HCT116 (cell line): ENCODE data around the gene NUCB2. TPM values are rescaled to one million over a fixed set of nuclear protein-coding genes. Genes with fewer than 3 reads are reported as not detected.
"Not testable (repeated sequence)": the region's sequence is repeated elsewhere in the genome, so short reads cannot be mapped to it uniquely, and the experiment has no call there.

Experiments
- ATAC-seq: fragments of 200-7000 bp; cut with Tn5 transposase; 2 replicates; pipeline ENCODE4 v1.9.1; 2020; ENCODE audit warnings: mild to moderate bottlenecking, moderate library complexity
- BruUV-seq: library from RNA; stranded (reverse); fragments of 400-500 nt; replicated peaks from 2 replicates; lab custom pipeline; 2021; lab: Mats Ljungman, UMichigan
- CTCF ChIA-PET: fragments of 300-600 bp; sonication (Branson Sonifier 250); formaldehyde crosslinking; loops from one replicate; lab custom pipeline; 2021; ENCODE audit warnings: antibody characterized with exemption; lab: Charles Lee
- POLR2A ChIA-PET: fragments of 300-600, 350-600 bp; sonication (Branson Sonifier 250); formaldehyde crosslinking; loops from one replicate; lab custom pipeline; 2021; ENCODE audit warnings: antibody characterized with exemption; lab: Charles Lee
- RAD21 ChIA-PET, 2 experiments: fragments of 300-600 bp; sonication (Branson Sonifier 250); formaldehyde crosslinking; loops; one replicate each; lab custom pipeline; 2023; ENCODE audit warnings: low total read pairs in 2 of 2; ENCODE audit not compliant: uncharacterized antibody in 2 of 2, unreplicated experiment in 2 of 2, low non-redundant PET in 1 of 2; lab: Charles Lee
- DNase-seq: peaks from one replicate; pipeline ENCODE4 v3.0.0-alpha.2; 2010; ENCODE audit warnings: low read depth, low spot score
- H2AFZ ChIP-seq: fragments of 200-600 bp; shearing (Covaris generic), sonication (generic); 2 replicates; pipeline ENCODE4 v1.6.1; 2017; ENCODE audit warnings: low read depth, mixed run types, mixed read lengths, antibody characterized with exemption, low read length; ENCODE audit not compliant: poor library complexity, severe bottlenecking
- H3K27ac ChIP-seq: 2 replicates; pipeline ENCODE4 v1.5.1; 2012; ENCODE audit warnings: low read depth, low read length
- H3K27me3 ChIP-seq: fragments of 200-600 bp; sonication (generic); 2 replicates; pipeline ENCODE4 v1.6.1; 2016; ENCODE audit warnings: mixed run types, low read length, mixed read lengths; ENCODE audit not compliant: insufficient read depth
- H3K36me3 ChIP-seq, 2 experiments: fragments of 200-500 bp in 1 of 2; fragments of 200-600 bp in 1 of 2; sonication (Bioruptor generic) in 1 of 2; sonication (generic) in 1 of 2; 2 replicates each; pipeline versions ENCODE4 v1.5.1 to v1.6.1; 2014 to 2016; ENCODE audit warnings: low read length in 2 of 2, inconsistent platforms in 1 of 2, mixed read lengths in 1 of 2, mixed run types in 1 of 2; ENCODE audit not compliant: insufficient read depth in 2 of 2, control insufficient read depth in 1 of 2
- H3K4me1 ChIP-seq, 2 experiments: fragments of 200-600 bp in 1 of 2; sonication (generic) in 1 of 2; 2 replicates each; pipeline versions ENCODE4 v1.5.1 to v1.6.1; 2012 to 2017; ENCODE audit warnings: low read length in 2 of 2, inconsistent platforms in 1 of 2, mild to moderate bottlenecking in 1 of 2, mixed read lengths in 1 of 2, mixed run types in 1 of 2, moderate library complexity in 1 of 2; ENCODE audit not compliant: insufficient read depth in 2 of 2, control insufficient read depth in 1 of 2
- H3K4me2 ChIP-seq: fragments of 200-600 bp; sonication (generic); 2 replicates; pipeline ENCODE4 v1.6.1; 2017; ENCODE audit warnings: mixed run types, low read length, mixed read lengths
- H3K4me3 ChIP-seq, 2 experiments: fragments of 200-600 bp in 1 of 2; sonication (generic) in 1 of 2; replicated peaks in 1 of 2; 2 replicates each; pipeline ENCODE4 v1.5.1; 2011 to 2016; ENCODE audit warnings: low read length in 2 of 2, control low read depth in 1 of 2, low read depth in 1 of 2, mild to moderate bottlenecking in 1 of 2, mixed read lengths in 1 of 2, mixed run types in 1 of 2
- H3K79me2 ChIP-seq: fragments of 200-600 bp; sonication (generic); 2 replicates; pipeline ENCODE4 v1.6.1; 2017; ENCODE audit warnings: mild to moderate bottlenecking, mixed run types, low read length, moderate library complexity, mixed read lengths; ENCODE audit not compliant: insufficient read depth
- H3K9ac ChIP-seq: fragments of 200-600 bp; sonication (generic); 2 replicates; pipeline ENCODE4 v1.6.1; 2016; ENCODE audit warnings: low read length, mixed read lengths
- H3K9me2 ChIP-seq: fragments of 200-600 bp; sonication (generic), shearing (Covaris generic); 2 replicates; pipeline ENCODE4 v1.6.1; 2017; ENCODE audit warnings: mixed run types, mild to moderate bottlenecking, moderate library complexity; ENCODE audit not compliant: insufficient read depth
- H3K9me3 ChIP-seq, 2 experiments: fragments of 200-500 bp in 1 of 2; fragments of 200-600 bp in 1 of 2; sonication (Bioruptor generic) in 1 of 2; sonication (generic) in 1 of 2; 2 replicates each; pipeline ENCODE4 v1.6.1; 2014 to 2017; ENCODE audit warnings: low read length in 2 of 2, mixed read lengths in 2 of 2, inconsistent platforms in 1 of 2, low read depth in 1 of 2, mild to moderate bottlenecking in 1 of 2, mixed run types in 1 of 2, moderate library complexity in 1 of 2; ENCODE audit not compliant: control insufficient read depth in 1 of 2, insufficient read depth in 1 of 2
- H4K20me1 ChIP-seq: fragments of 200-600 bp; sonication (generic), shearing (Covaris generic); 2 replicates; pipeline ENCODE4 v1.6.1; 2017; ENCODE audit warnings: mixed run types, mild to moderate bottlenecking, moderate library complexity; ENCODE audit not compliant: insufficient read depth
- EGR1 ChIP-seq: IDR thresholded peaks from 2 replicates; pipeline ENCODE4 v1.6.1; 2012; ENCODE audit warnings: low read depth
- ELF1 ChIP-seq: IDR thresholded peaks from 2 replicates; pipeline ENCODE4 v1.6.1; 2012; ENCODE audit warnings: low read depth, borderline replicate concordance
- EZH2 ChIP-seq: fragments of 200-600 bp; sonication (generic); IDR thresholded peaks from 2 replicates; pipeline ENCODE4 v1.6.1; 2017; ENCODE audit warnings: antibody characterized with exemption, mixed run types
- EZH2phosphoT487 ChIP-seq: fragments of 200-600 bp; IDR thresholded peaks from 2 replicates; pipeline ENCODE4 v1.6.1; 2018; ENCODE audit warnings: antibody characterized with exemption, borderline replicate concordance
- FOSL1 ChIP-seq: IDR thresholded peaks from 2 replicates; pipeline ENCODE4 v1.6.1; 2012; ENCODE audit warnings: low read depth
- JUND ChIP-seq: IDR thresholded peaks from 2 replicates; pipeline ENCODE4 v1.6.1; 2012
- MAX ChIP-seq: IDR thresholded peaks from 2 replicates; pipeline ENCODE4 v1.6.1; 2012
- POLR2A ChIP-seq: IDR thresholded peaks from 2 replicates; pipeline ENCODE4 v1.7.0; 2011; ENCODE audit warnings: borderline replicate concordance; ENCODE audit not compliant: insufficient read depth, insufficient read length; ENCODE audit errors: extremely low read depth
- RAD21 ChIP-seq: IDR thresholded peaks from 2 replicates; pipeline ENCODE4 v1.6.1; 2012; ENCODE audit warnings: low read depth, mild to moderate bottlenecking
- SRF ChIP-seq: IDR thresholded peaks from 2 replicates; pipeline ENCODE4 v1.6.1; 2012; ENCODE audit warnings: low read depth
- TCF7L2 ChIP-seq: IDR thresholded peaks from 2 replicates; pipeline ENCODE4 v1.7.0; 2011; ENCODE audit warnings: borderline replicate concordance, inconsistent platforms; ENCODE audit not compliant: insufficient read depth, insufficient read length; ENCODE audit errors: extremely low read depth
- YY1 ChIP-seq: IDR thresholded peaks from 2 replicates; pipeline ENCODE4 v1.6.1; 2011; ENCODE audit warnings: low read length, low read depth, moderate library complexity, mild to moderate bottlenecking; ENCODE audit not compliant: insufficient replicate concordance; ENCODE audit errors: extremely low read depth
- ZBTB33 ChIP-seq: IDR thresholded peaks from 2 replicates; pipeline ENCODE4 v1.6.1; 2011; ENCODE audit warnings: mild to moderate bottlenecking, low read length, moderate library complexity; ENCODE audit not compliant: insufficient replicate concordance; ENCODE audit errors: extremely low read depth
- ZFX ChIP-seq: fragments of 450-650 bp; IDR thresholded peaks from 2 replicates; pipeline ENCODE4 v1.6.1; 2017
- intact Hi-C: fragments of 100-400 bp; cut with micrococcal nuclease; formaldehyde crosslinking; loops from 2 replicates; pipeline ENCODE4 v1.10.0; 2022
- total RNA-seq: library from RNA; stranded (reverse); gene quantifications from one replicate; pipeline ENCODE4 v1.2.1, GENCODE V29; 2021; ENCODE audit not compliant: unreplicated experiment
- TF ChIP-seq, protein P1 (sequence below), 3 experiments: fragments of 200-600 bp in 1 of 3; sonication (generic) in 1 of 3; IDR thresholded peaks in 2 of 3; conservative IDR thresholded peaks in 1 of 3; 2 replicates each; pipeline ENCODE4 v1.5.1; 2012 to 2017; ENCODE audit warnings: low read depth in 2 of 3, low read length in 2 of 3, antibody characterized with exemption in 1 of 3, borderline replicate concordance in 1 of 3, control low read depth in 1 of 3, mild to moderate bottlenecking in 1 of 3, mixed read lengths in 1 of 3, mixed run types in 1 of 3, moderate library complexity in 1 of 3; ENCODE audit not compliant: insufficient read depth in 1 of 3

Gene NUCB2
- total RNA-seq, 1 experiment from 2014 or later = 40.6 TPM

DNA sequence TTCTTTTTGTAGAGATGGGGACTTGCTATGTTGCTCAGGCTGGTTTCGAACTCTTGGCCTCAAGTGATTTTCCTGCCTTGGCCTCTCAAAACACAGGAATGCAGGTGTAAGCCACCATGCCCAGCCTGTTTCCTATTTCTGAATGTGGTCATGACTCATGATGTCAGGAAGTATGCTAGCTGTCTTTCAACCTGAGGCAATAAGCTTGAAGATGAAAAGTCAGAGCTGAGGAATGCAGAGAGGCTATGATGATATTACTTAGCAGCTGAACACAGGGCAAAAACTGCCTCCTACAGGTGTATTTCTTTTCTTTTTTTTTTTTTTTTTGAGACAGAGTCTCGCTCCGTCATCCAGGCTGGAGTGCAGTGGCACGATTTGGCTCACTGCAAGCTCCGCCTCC lies 9.0 kb upstream of the NUCB2 start (continued):
- TF ChIP-seq FOSL1 (peak; percentile 94), MAX (peak; percentile 87), JUND (peak; percentile 96)

- H3K79me2 ChIP-seq, intact Hi-C loops, BruUV-seq, H3K9me3 ChIP-seq, H3K27me3 ChIP-seq, H3K36me3 ChIP-seq, H3K27ac ChIP-seq, H3K9me2 ChIP-seq, ATAC-seq, DNase-seq, H3K4me3 ChIP-seq, H4K20me1 ChIP-seq, CTCF ChIA-PET, H3K9ac ChIP-seq: not testable (repeated sequence)
- H3K4me1 ChIP-seq = peaks cover 12 to 33% of the 10 kb centered on the region in 2 experiments
- RAD21 ChIA-PET = interaction anchor here in 1 of 2 experiments (1.5 kb wide), 1 partner anchor 38 kb away, joined by 3 read pairs; no protein-coding TSS in a partner anchor
- POLR2A ChIA-PET = interaction anchor here (2.0 kb wide), 1 partner anchor 7 kb away, joined by 15 read pairs; the partner anchor contains the start of gene NUCB2
- peak overlapping the region; percentile 72 for H3K4me2 ChIP-seq
- peak overlapping the region; percentile 76 for H2AFZ ChIP-seq
These were observed 8.0 kb upstream of the NUCB2 start for GRCh38 chr11:17268500-17268899.

- no peak for TF ChIP-seq FOSL1
- TF ChIP-seq, protein P1, sequence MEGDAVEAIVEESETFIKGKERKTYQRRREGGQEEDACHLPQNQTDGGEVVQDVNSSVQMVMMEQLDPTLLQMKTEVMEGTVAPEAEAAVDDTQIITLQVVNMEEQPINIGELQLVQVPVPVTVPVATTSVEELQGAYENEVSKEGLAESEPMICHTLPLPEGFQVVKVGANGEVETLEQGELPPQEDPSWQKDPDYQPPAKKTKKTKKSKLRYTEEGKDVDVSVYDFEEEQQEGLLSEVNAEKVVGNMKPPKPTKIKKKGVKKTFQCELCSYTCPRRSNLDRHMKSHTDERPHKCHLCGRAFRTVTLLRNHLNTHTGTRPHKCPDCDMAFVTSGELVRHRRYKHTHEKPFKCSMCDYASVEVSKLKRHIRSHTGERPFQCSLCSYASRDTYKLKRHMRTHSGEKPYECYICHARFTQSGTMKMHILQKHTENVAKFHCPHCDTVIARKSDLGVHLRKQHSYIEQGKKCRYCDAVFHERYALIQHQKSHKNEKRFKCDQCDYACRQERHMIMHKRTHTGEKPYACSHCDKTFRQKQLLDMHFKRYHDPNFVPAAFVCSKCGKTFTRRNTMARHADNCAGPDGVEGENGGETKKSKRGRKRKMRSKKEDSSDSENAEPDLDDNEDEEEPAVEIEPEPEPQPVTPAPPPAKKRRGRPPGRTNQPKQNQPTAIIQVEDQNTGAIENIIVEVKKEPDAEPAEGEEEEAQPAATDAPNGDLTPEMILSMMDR (IDR thresholded peaks at IDR 0.05 in 2 of 3, conservative IDR thresholded peaks at IDR 0.05 in 1 of 3; ENCODE audit: borderline replicate concordance in 1 of 3, insufficient read depth in 1 of 3, low read depth in 2 of 3, low read length in 2 of 3) = no peak
- TF ChIP-seq JUND = no peak
- TF ChIP-seq POLR2A = no peak
- TF ChIP-seq EZH2phosphoT487 = no peak
- TF ChIP-seq YY1 = no peak
- TF ChIP-seq ELF1 = no peak
- no peak for TF ChIP-seq RAD21
- no peak for TF ChIP-seq EGR1
- TF ChIP-seq EZH2 = no peak
- no peak for TF ChIP-seq ZFX
- TF ChIP-seq ZBTB33 = no peak
- no peak for TF ChIP-seq TCF7L2
- no peak for TF ChIP-seq SRF
- ChIA-PET RAD21 (no interaction called here), POLR2A (no interaction called here), CTCF (no interaction called here)
- H3K27ac ChIP-seq = no peak overlapping the region
- H3K4me2 ChIP-seq = no peak overlapping the region
- intact Hi-C loops = no loop called here
- no peaks in the 10 kb centered on the region for H3K79me2 ChIP-seq
- no peaks in the 10 kb centered on the region for H3K36me3 ChIP-seq
- no peaks in the 10 kb centered on the region for H4K20me1 ChIP-seq
- no peak for ATAC-seq
- no peaks in the 10 kb centered on the region for H3K9me2 ChIP-seq
- no peak for DNase-seq
- BruUV-seq = no TSS peak
- no peak overlapping the region for H3K4me3 ChIP-seq
- peak overlapping the region; percentile 52 for H2AFZ ChIP-seq
- H3K9ac ChIP-seq = no peak overlapping the region
- H3K27me3 ChIP-seq = no peaks in the 10 kb centered on the region
- no peaks in the 10 kb centered on the region for H3K9me3 ChIP-seq
- peaks cover 8 to 32% of the 10 kb centered on the region in 2 experiments for H3K4me1 ChIP-seq
These were observed 7.6 kb upstream of the NUCB2 start for GRCh38 chr11:17268902-17269301.
